Activated CD4-positive, alpha-beta T cell treated with anti-CD3 and anti-CD28 coated beads for 48 hours (primary cell): ENCODE measurements around the gene CHERP.
"Not testable (repeated sequence)": the region's sequence is repeated elsewhere in the genome, so short reads cannot be mapped to it uniquely, and the experiment has no call there.

Experiments
- DNase-seq: peaks from one replicate; pipeline ENCODE4 v3.0.0-alpha.2; 2020

The CHERP gene

DNA sequence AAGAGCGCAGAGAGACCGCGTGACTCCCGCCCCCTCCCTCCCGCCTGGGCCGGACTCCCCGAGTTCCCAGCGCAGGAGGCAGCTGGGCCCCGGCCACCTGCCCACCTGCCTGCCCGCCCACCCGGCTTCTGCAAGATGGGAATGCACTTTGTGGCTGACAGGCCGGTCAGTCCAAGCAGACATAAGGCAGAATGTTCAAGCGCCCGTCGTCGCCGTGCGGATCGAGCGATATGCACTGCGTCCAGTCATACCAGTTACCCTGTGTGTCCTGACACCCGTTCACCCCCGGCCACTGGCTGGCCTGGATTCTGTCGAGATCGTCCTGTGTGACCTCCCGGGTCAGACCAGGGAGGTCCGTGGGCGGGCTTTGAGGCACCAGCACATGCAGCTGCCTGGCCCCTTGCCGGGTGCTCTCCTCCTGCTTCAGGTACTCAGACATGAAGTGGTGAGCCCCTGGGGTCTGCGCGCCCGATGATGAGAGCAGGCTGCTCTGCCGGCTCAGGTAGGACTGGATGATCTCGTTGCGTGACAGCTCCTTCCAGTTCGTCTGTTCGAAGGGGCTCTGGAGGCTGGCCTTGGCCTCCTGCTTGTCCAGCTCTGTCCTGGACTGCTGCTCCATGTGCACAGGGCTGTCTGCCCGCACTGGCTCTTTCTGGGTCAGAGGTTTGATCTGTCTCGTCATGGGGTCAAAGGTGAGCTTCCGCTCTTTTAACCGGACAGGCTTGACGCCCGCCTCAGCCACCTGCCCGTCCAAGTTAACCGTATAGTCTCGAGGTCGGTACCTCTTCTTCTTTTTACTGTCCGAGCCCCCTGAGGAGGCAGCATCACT lies 33.8 kb upstream of the CHERP start:
- no peak for DNase-seq

GRCh38 chr19:16575282-16575681 lies 33.0 kb upstream of the CHERP start:
- DNase-seq, result no peak

DNA sequence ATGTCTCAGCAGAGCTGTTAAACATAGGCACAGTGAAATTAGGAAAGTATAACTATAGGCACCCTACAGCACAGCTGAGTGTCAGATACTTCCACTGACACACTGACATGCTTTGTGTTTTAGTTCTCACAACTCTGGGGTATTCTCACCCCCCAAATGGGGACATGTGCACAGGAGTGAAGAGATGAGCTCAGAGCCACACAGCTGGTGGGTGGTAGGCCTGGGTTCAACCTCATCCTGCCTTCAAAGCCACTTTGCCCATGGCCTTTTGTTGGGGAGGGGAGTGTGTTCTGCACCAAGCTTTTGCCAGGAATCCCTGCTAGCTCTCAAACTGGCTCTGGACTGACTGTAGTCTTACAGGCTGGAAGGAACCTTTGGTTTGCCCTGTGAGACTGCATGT lies 31.7 kb upstream of the CHERP start:
- no peak for DNase-seq

- DNase-seq, result no peak
Observed at GRCh38 chr19:16573296-16573695, 31.1 kb upstream of the CHERP start.

DNA sequence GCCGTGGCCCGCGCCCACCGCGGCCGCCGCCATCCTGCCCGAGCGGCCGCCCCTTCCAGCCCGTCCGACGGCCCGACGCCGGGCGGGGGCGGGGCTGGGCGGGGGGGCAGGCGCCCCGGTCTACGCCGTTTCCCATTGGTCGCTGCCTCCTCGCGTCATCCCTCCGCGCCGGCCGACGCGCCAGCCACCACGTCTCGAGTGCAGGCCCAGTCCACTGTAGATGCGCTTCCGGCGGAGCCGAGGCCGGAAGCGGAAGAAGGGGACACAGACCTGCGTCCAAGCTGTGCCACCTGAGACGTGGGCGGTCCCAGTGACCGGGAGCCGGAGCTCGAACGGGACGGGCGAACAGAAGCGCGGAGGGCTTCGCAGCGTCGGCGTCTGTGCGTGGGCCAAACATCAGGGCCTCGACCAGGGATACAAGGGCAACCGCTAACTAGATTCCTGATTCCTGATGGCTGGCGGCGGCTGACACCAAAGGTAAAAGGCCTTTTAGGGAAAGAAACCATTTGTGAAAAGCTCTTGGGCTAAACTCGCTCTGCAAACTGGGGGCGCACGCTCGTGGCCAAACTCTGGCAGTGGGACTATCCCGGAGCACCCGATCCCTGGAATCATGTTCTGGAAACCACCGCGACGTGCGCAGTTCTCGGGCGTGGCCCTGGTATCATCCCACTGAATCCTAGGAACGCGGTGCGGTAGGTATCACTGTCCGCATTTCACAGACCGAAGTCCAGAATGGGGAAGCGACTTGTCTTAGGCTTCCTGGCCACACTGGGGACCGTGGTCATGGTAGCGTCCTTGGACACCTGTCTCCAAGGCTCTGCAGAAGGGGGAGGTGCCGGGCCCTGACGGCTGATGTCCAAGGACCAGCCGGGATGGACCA lies 30.3 kb upstream of the CHERP start, which contains the start of gene SLC35E1:
Gene SLC35E1 (minus strand): TSS at position 84 of the 880 bp plus-strand sequence. CDS start 51 bp downstream, at position 33.
- peak; percentile 95 for DNase-seq

- DNase-seq, result peak; percentile 63
Observed at GRCh38 chr19:16571822-16572331, 29.6 kb upstream of the CHERP start.

DNA sequence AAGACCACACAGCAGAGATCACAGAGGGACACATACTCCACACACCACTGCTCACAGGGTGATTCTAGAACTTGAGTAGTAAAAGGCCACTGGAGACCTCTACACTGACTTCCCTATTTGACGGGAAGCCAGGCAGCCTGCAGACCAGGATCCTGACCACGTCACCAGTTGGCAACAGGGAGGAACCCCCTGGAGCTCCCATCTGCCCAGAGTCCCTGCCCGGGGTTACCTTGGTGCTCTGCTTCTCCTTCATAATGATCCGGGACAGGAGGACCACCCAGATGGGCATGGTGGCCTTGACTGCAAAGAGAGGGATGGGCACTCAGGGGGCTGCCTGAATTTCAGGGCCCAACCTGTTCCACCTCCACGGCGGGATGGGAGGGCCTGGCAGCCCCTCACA lies 29.0 kb upstream of the CHERP start:
- no peak for DNase-seq

- DNase-seq, result no peak
Observed at GRCh38 chr19:16569609-16570320, 27.5 kb upstream of the CHERP start.

DNA sequence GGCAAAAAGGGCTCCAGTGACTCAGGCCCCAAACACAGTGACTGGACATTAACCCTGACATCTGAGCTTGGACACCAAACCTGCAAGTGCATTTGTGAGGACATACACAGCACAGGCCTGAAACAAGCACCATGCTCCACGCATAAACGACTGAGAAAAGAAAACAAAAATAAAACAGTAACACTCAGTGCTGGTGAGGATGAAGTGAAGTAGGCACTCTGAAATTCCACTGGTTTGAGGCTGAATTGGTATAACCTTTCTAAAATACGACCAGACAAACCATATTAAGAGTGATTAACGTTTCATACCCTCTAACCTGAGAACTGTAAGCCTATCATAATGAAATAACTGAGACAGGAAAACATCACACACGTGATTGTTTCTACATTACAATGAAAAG lies 24.5 kb upstream of the CHERP start:
- no peak for DNase-seq

GRCh38 chr19:16566161-16566560 lies 23.9 kb upstream of the CHERP start:
- peak; percentile 74 for DNase-seq

DNA sequence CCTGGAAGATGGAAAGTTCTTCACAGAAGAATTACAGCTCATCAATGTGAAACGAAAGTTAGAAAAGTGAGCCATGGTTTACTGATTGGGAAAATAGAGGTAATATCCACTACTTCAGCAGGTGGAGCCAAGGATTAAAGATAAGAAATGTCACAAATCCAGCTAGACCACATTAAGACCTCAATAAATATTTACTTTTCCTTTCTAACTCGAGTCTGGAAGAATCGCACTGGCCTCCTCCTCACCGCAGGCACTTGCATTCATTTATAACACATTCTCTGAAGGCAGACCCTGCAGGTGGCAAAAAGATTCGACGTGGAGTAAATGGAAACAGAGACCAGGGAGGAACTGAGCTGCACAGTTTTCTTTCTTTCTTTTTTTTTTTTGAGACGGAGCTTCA lies 22.6 kb upstream of the CHERP start:
- DNase-seq, result no peak

- DNase-seq, result no peak
Observed at GRCh38 chr19:16562608-16563025, 20.4 kb upstream of the CHERP start.

- no peak for DNase-seq
Observed at GRCh38 chr19:16561382-16561781, 19.1 kb upstream of the CHERP start.

- no peak for DNase-seq
Observed at GRCh38 chr19:16559780-16560276, 17.6 kb upstream of the CHERP start.

DNA sequence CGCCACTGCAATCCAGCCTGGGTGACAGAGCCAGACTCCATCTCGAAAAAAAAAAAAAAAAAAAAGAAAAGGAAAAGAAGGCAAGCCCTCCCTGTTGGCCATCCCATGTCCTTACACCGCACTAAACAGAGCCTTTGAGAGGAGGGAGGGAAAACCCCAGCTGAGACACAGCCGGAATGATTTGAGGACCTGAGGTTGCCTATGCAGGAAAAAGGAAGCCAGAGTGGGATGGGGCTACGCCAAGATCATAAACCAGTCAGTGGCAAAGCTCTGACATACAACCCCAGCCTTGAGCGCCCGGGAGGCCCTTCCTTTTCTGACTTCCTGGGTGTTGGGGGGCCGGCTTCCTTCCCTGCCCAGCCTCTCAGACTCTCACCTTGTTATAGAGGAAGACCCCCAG lies 12.5 kb upstream of the CHERP start:
- no peak for DNase-seq

DNA sequence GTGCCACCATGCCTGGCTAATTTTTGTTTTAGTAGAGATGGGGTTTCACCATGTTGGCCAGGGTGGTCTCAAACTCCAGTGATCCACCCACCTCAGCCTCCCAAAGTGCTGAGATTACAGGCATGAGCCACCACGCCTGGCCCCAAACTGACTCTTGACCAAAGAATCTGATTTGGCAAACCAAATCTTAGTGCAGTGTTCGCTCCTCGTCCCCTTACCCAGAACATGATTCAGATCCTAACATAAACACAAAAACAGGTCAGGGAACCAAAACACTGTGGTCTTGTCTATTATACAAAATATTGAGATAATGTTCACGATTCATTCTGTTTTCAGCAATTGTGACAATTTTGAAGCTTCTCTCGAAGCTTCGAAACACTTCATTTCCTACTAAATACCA lies 9.7 kb upstream of the CHERP start:
- not testable (repeated sequence) for DNase-seq

DNA sequence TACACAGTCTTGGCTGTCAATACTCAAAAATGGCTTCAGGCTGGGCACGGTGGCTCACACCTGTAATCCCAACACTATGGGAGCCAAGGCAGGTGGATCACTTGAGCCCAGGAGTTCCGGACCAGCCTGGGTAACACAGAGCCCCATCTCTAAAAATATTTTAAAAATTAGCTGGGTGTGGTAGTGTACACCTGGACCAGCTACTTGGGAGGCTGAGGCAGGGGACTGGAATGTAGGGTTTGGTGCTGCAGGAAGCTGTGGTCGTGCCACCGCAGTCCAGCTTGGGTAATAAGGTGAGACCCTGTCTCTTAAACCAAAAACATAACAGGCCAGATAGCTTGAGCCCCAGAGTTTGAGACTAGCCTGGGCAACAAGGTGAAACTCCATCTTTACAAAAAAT lies 6.7 kb upstream of the CHERP start:
- DNase-seq, result no peak

DNA sequence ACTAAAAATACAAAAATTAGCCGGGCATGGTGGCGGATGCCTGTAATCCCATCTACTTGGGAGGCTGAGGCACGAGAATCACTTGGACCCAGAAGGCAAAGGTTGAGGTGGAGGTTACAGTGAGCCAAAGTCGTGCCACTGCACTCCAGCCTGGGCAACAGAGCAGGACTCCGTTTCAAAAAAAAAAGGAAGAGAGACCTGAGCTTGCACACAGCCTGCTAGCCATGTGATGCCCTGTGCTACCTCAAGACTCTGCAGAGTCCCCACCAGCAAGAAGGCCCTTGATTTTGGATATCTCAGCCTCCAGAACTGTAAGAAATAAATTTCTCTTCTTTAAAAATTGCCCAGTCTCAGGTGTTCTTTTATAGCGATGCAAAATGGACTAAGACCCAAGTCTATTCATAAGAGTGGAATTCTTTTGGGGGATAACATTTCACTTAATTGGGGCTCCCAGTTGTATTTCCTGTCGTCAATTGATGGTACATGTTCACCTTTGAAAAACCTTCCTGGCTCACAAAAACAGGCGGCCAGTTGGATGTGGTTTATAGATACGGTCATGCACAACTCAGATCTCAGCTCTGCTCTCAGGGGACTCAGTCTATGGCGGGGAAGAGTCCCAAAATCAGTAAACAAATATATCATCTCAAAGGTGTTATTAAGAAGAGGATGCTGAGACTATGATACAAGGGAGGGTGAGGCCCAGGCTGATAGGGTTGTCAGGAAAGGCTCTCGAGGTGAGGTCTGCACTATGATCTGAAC lies 2.4 kb upstream of the CHERP start:
- no peak for DNase-seq

GRCh38 chr19:16543734-16544133 lies 1.5 kb upstream of the CHERP start:
- not testable (repeated sequence) for DNase-seq

DNA sequence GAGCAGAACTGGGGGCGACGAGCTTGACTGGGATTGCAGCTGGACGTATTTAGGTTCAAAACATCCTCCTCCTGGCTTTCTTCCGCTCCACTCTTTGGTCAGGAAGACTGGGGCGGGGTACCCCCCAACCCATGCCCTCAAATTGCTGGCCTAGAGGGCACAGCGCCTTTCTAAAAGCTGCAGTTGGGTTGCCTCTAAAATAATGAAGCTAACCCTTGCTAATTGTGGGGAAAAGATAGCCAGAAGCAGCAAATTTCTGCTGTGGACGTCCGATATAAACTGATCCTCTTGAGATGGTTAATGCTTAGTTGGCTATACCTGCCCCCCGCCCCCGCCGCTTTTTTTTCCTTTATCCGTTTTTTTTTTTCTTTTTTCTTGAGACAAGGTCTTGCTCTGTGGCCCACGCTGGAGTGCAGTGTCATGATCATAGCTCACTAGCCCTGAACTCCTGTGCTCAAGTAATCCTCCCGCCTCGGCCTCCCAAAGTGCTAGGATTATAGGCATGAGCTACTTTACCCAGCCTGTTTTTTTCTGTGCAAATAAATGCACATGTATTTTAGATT lies 754 bp upstream of the CHERP start:
- DNase-seq, result peak; percentile 26

GRCh38 chr19:16541526-16542044 lies 652 bp downstream of the CHERP start:
- peak; percentile 29 for DNase-seq
